Stomach (tissue), 4 donors: Measurements from ENCODE around the gene PRRT2.

ENCODE experiments used
- POLR2AphosphoS5 ChIP-seq, 3 donors: sonication (generic); formaldehyde crosslinking; IDR thresholded peaks; one replicate each; pipeline ENCODE4 v1.6.1; 2016; ENCODE audit warnings: antibody characterized with exemption in 3 of 3
- TF ChIP-seq, protein P1 (sequence below), 7 experiments: fragments of 450-650 bp in 4 of 7; fragments of 200-600 bp in 3 of 7; sonication (generic) in 3 of 7; IDR thresholded peaks; one replicate each; pipeline ENCODE4 v1.5.1; 2016 to 2019; ENCODE audit warnings: antibody characterized with exemption in 7 of 7, control low read depth in 2 of 7, mild to moderate bottlenecking in 1 of 7

DNA sequence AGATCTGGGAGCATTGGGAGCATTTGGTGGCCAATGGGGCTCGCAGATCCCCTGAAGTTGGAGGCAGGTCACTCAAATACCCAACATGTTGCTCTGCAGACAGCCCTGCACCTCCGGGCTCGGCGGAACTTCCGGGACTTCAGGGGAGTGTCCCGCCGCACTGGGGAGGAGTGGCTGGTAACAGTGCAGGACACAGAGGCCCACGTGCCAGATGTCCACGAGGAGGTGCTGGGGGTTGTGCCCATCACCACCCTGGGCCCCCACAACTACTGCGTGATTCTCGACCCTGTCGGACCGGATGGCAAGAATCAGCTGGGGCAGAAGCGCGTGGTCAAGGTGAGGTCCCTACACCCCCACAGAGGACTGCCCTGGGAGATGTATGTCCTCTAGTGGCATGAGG, 24.6 kb downstream of the PRRT2 start:
- TF ChIP-seq, protein P1, sequence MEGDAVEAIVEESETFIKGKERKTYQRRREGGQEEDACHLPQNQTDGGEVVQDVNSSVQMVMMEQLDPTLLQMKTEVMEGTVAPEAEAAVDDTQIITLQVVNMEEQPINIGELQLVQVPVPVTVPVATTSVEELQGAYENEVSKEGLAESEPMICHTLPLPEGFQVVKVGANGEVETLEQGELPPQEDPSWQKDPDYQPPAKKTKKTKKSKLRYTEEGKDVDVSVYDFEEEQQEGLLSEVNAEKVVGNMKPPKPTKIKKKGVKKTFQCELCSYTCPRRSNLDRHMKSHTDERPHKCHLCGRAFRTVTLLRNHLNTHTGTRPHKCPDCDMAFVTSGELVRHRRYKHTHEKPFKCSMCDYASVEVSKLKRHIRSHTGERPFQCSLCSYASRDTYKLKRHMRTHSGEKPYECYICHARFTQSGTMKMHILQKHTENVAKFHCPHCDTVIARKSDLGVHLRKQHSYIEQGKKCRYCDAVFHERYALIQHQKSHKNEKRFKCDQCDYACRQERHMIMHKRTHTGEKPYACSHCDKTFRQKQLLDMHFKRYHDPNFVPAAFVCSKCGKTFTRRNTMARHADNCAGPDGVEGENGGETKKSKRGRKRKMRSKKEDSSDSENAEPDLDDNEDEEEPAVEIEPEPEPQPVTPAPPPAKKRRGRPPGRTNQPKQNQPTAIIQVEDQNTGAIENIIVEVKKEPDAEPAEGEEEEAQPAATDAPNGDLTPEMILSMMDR (IDR thresholded peaks at IDR 0.05), result no peak
- no peak for TF ChIP-seq POLR2AphosphoS5 (IDR thresholded peaks at IDR 0.05)
